ENCODE data around the gene LARGE1.
"Not testable (repeated sequence)": the region's sequence is repeated elsewhere in the genome, so short reads cannot be mapped to it uniquely, and the experiment has no call there.

The LARGE1 gene

GRCh38 chr22:33389936-33390335 is 530.3 kb downstream of the LARGE1 start:
- no peak for DNase-seq

GRCh38 chr22:33386270-33386669 is 534.0 kb downstream of the LARGE1 start:
- DNase-seq = no peak

GRCh38 chr22:33385611-33386010 is 534.7 kb downstream of the LARGE1 start:
- DNase-seq = no peak

GRCh38 chr22:33382436-33382835 is 537.8 kb downstream of the LARGE1 start:
- no peak for DNase-seq

GRCh38 chr22:33381531-33382406 is 538.5 kb downstream of the LARGE1 start:
- no peak for DNase-seq

- no peak for DNase-seq
Measured at GRCh38 chr22:33380789-33381530, 539.3 kb downstream of the LARGE1 start.

GRCh38 chr22:33379836-33380235 is 540.4 kb downstream of the LARGE1 start:
- no peak for DNase-seq

- no peak for DNase-seq
Measured at GRCh38 chr22:33372875-33373274, 547.4 kb downstream of the LARGE1 start.

- DNase-seq = not testable (repeated sequence)
Measured at GRCh38 chr22:33363256-33363655, 557.0 kb downstream of the LARGE1 start.

GRCh38 chr22:33362702-33363101 is 557.6 kb downstream of the LARGE1 start:
- no peak for DNase-seq

- DNase-seq = no peak
Measured at GRCh38 chr22:33361581-33361980, 558.7 kb downstream of the LARGE1 start.

GRCh38 chr22:33357981-33358399 is 562.3 kb downstream of the LARGE1 start:
- DNase-seq = no peak

GRCh38 chr22:33354928-33355327 is 565.3 kb downstream of the LARGE1 start:
- DNase-seq = no peak

GRCh38 chr22:33353502-33353901 is 566.8 kb downstream of the LARGE1 start:
- no peak for DNase-seq

GRCh38 chr22:33352768-33353167 is 567.5 kb downstream of the LARGE1 start:
- no peak for DNase-seq

- no peak for DNase-seq
Measured at GRCh38 chr22:33350961-33351360, 569.3 kb downstream of the LARGE1 start.

GRCh38 chr22:33350491-33350890 is 569.8 kb downstream of the LARGE1 start:
- no peak for DNase-seq

GRCh38 chr22:33347002-33347401 is 573.3 kb downstream of the LARGE1 start:
- DNase-seq = no peak

- no peak for DNase-seq
Measured at GRCh38 chr22:33341611-33342010, 578.7 kb downstream of the LARGE1 start.

GRCh38 chr22:33337524-33337923 is 582.8 kb downstream of the LARGE1 start:
- DNase-seq = no peak

GRCh38 chr22:33335611-33336279 is 584.5 kb downstream of the LARGE1 start:
- DNase-seq = no peak

GRCh38 chr22:33332538-33332937 is 587.7 kb downstream of the LARGE1 start:
- no peak for DNase-seq

Data from nucleus accumbens (tissue), 56 donors.